A549 (cell line): ENCODE data around the gene CBR1.

Experiments used
- EP300 ChIP-seq, 2 experiments: fragments of >200 bp; sonication (Bioruptor Twin); formaldehyde crosslinking; IDR thresholded peaks; 2 replicates in 1 of 2; 3 replicates in 1 of 2; pipeline ENCODE4 v1.6.1; 2016 to 2017
- ESRRA ChIP-seq: fragments of 150-350 bp; IDR thresholded peaks from 2 replicates; pipeline ENCODE4 v1.6.1; 2014; ENCODE audit warnings: mild to moderate bottlenecking, low read length, borderline replicate concordance
- TF ChIP-seq, protein P1 (sequence below): IDR thresholded peaks from 2 replicates; pipeline ENCODE4 v1.6.1; 2012

DNA sequence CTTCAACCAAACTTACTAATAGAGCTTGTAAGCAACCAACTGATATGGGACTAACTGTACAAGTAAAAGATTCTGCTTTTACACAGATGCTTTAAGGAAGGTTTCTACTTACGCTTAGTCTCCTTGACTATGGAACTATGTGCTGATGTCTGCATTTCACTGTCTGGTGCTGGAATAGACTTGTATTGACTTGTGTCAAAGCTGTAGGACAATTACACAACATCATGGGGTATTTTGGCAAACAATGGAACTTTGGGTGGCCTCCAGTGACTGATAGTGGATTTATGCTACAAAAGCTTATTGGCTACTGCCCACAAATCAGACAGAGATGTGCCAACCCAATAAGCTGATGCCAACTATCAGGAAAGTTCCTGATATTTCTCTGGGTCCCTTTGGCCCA is 10.6 kb downstream of the CBR1 start:
- TF ChIP-seq EP300 (IDR thresholded peaks at IDR 0.05) (no peak), ESRRA (no peak)
- TF ChIP-seq, protein P1, sequence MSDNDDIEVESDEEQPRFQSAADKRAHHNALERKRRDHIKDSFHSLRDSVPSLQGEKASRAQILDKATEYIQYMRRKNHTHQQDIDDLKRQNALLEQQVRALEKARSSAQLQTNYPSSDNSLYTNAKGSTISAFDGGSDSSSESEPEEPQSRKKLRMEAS, result no peak
